AG04449 (cell line): ENCODE results near the gene LARP1B.
"Not testable (repeated sequence)": the region's sequence is repeated elsewhere in the genome, so short reads cannot be mapped to it uniquely, and the experiment has no call there.

Experiments
- CTCF ChIA-PET: fragments of 350-600 bp; formaldehyde crosslinking; extraction: SDS; loops from one replicate; lab custom pipeline; 2021; ENCODE audit warnings: antibody characterized with exemption; lab: Yijun Ruan, JAX
- POLR2A ChIA-PET: fragments of 400-600, 350-600 bp; formaldehyde crosslinking; extraction: SDS; loops from one replicate; lab custom pipeline; 2020; ENCODE audit warnings: antibody characterized with exemption, inconsistent platforms; lab: Yijun Ruan, JAX
- DNase-seq: peaks from one replicate; pipeline ENCODE4 v3.0.0-alpha.2; 2010; ENCODE audit warnings: low read depth, low spot score
- H3K4me3 ChIP-seq: 2 replicates; pipeline ENCODE4 v1.5.1; 2011; ENCODE audit warnings: low read depth, mild to moderate bottlenecking, control low read depth, low read length
- TF ChIP-seq, protein P1 (sequence below): IDR thresholded peaks from one replicate; pipeline ENCODE4 v1.5.1; 2011; ENCODE audit warnings: mild to moderate bottlenecking, moderate library complexity, low read length, control low read depth, inconsistent platforms; ENCODE audit not compliant: insufficient read depth; ENCODE audit errors: missing control alignments

Gene LARP1B

GRCh38 chr4:128249787-128250668 is 188.9 kb downstream of the LARP1B start:
- no peak for DNase-seq
- POLR2A ChIA-PET: no interaction called here
- H3K4me3 ChIP-seq: no peak overlapping the region
- CTCF ChIA-PET: interaction anchor here (1.0 kb wide), 1 partner anchor 8 kb away, joined by 3 read pairs; no protein-coding TSS in a partner anchor
- TF ChIP-seq, protein P1, sequence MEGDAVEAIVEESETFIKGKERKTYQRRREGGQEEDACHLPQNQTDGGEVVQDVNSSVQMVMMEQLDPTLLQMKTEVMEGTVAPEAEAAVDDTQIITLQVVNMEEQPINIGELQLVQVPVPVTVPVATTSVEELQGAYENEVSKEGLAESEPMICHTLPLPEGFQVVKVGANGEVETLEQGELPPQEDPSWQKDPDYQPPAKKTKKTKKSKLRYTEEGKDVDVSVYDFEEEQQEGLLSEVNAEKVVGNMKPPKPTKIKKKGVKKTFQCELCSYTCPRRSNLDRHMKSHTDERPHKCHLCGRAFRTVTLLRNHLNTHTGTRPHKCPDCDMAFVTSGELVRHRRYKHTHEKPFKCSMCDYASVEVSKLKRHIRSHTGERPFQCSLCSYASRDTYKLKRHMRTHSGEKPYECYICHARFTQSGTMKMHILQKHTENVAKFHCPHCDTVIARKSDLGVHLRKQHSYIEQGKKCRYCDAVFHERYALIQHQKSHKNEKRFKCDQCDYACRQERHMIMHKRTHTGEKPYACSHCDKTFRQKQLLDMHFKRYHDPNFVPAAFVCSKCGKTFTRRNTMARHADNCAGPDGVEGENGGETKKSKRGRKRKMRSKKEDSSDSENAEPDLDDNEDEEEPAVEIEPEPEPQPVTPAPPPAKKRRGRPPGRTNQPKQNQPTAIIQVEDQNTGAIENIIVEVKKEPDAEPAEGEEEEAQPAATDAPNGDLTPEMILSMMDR: no peak

DNA sequence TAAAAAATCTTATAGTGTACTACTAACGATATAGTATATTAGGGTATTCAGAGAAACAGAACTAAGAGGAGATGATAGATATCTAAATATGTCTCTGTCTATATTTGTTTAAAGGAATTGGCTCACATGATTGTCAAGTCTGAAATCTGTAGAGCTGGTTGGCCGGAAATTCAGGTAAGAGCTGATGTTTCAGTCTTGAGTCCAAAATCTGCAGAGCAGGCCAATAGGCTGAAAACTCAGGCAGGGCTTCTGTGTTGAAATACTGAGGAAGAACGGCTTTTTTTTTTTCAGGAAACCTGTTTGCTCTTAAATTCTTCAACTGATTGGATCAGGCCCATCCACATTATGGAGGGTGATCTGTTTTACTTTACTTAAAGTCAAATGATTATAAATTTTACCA is 194.8 kb downstream of the LARP1B start:
- ChIA-PET CTCF (no interaction called here), POLR2A (no interaction called here)
- no peak for DNase-seq
- H3K4me3 ChIP-seq: no peak overlapping the region
- TF ChIP-seq, protein P1: no peak

DNA sequence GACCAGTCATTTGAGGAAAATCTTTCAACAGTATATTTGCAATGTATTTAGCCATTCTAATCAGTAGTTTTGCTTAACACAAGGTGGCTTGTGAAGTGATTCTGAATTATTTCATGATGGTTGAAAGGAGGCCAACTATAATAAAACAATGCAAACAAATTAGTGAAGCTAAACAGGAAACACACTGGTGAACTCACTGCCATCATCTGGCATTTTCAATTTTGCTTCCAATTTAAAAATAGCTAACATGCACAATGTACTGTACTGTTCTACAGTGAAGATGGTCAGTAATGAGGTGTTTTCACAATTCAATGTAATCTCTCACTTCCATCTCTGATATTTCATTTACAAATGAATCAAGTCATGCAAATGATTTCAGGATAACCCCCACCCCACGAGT is 195.4 kb downstream of the LARP1B start:
- ChIA-PET POLR2A (no interaction called here), CTCF (no interaction called here)

DNA sequence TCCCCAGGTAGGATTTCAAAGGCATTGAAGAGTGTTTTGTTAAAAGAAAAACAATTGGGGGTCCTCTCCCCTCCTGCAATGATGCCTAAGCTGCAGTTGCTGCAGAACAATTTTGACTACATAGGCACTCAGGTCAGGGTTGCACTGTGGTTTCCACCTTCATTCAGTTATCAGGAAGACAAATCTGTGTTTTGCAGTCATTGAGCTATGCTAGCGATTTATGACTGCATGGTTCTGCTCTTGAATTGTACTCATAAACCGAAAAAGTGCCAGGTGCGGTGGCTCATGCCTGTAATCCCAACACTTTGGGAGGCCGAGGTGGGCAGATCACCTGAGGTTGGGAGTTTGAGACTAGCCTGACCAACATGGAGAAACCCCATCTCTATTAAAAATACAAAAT is 197.1 kb downstream of the LARP1B start:
- CTCF ChIA-PET: interaction anchor here (1.0 kb wide), 1 partner anchor 8 kb away, joined by 3 read pairs; no protein-coding TSS in a partner anchor
- H3K4me3 ChIP-seq, DNase-seq, POLR2A ChIA-PET: not testable (repeated sequence)

More for the DNA sequence above, 195.4 kb downstream of the LARP1B start:
- DNase-seq: no peak
- TF ChIP-seq, protein P1: no peak
- no peak overlapping the region for H3K4me3 ChIP-seq

GRCh38 chr4:128259889-128260288 is 198.8 kb downstream of the LARP1B start:
- H3K4me3 ChIP-seq, CTCF ChIA-PET, DNase-seq, POLR2A ChIA-PET: not testable (repeated sequence)
